ENCODE results near the gene FKBP10.

- TF ChIP-seq CTCF (IDR thresholded peaks at IDR 0.05) (no peak), POLR2A (IDR thresholded peaks at IDR 0.05) (no peak)
Observed at GRCh38 chr17:41771389-41772206, 41.2 kb upstream of the FKBP10 start.

All from lower leg skin (tissue), 3 donors.